Measurements from ENCODE around the gene TMEFF1.

- TF ChIP-seq ARNTL (CRISPR knock-in tag; IDR thresholded peaks at IDR 0.05; ENCODE audit: borderline replicate concordance, low read depth) (no peak), ESRRG (CRISPR knock-in tag; IDR thresholded peaks at IDR 0.05) (no peak), TSHZ2 (CRISPR knock-in tag; IDR thresholded peaks at IDR 0.05) (no peak), ZFP3 (CRISPR knock-in tag; IDR thresholded peaks at IDR 0.05) (no peak), TOX (CRISPR knock-in tag; IDR thresholded peaks at IDR 0.05; ENCODE audit: borderline replicate concordance) (no peak), ZFP30 (CRISPR knock-in tag; IDR thresholded peaks at IDR 0.05) (no peak), ZNF70 (CRISPR knock-in tag; IDR thresholded peaks at IDR 0.05) (no peak), CREB5 (CRISPR knock-in tag; IDR thresholded peaks at IDR 0.05; ENCODE audit: low read depth) (no peak), BACH2 (CRISPR knock-in tag; IDR thresholded peaks at IDR 0.05; ENCODE audit: borderline replicate concordance) (no peak), ZNF8 (CRISPR knock-in tag; IDR thresholded peaks at IDR 0.05) (no peak), RARB (CRISPR knock-in tag; IDR thresholded peaks at IDR 0.05) (no peak)
- TF ChIP-seq, protein P1, sequence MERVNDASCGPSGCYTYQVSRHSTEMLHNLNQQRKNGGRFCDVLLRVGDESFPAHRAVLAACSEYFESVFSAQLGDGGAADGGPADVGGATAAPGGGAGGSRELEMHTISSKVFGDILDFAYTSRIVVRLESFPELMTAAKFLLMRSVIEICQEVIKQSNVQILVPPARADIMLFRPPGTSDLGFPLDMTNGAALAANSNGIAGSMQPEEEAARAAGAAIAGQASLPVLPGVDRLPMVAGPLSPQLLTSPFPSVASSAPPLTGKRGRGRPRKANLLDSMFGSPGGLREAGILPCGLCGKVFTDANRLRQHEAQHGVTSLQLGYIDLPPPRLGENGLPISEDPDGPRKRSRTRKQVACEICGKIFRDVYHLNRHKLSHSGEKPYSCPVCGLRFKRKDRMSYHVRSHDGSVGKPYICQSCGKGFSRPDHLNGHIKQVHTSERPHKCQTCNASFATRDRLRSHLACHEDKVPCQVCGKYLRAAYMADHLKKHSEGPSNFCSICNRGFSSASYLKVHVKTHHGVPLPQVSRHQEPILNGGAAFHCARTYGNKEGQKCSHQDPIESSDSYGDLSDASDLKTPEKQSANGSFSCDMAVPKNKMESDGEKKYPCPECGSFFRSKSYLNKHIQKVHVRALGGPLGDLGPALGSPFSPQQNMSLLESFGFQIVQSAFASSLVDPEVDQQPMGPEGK (CRISPR knock-in tag; IDR thresholded peaks at IDR 0.05; ENCODE audit: borderline replicate concordance): no peak
- TF ChIP-seq, protein P2, sequence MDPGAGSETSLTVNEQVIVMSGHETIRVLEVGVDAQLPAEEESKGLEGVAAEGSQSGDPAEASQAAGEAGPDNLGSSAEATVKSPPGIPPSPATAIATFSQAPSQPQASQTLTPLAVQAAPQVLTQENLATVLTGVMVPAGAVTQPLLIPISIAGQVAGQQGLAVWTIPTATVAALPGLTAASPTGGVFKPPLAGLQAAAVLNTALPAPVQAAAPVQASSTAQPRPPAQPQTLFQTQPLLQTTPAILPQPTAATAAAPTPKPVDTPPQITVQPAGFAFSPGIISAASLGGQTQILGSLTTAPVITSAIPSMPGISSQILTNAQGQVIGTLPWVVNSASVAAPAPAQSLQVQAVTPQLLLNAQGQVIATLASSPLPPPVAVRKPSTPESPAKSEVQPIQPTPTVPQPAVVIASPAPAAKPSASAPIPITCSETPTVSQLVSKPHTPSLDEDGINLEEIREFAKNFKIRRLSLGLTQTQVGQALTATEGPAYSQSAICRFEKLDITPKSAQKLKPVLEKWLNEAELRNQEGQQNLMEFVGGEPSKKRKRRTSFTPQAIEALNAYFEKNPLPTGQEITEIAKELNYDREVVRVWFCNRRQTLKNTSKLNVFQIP (CRISPR knock-in tag; IDR thresholded peaks at IDR 0.05; ENCODE audit: borderline replicate concordance, low read depth): no peak
Observed at GRCh38 chr9:100448266-100448665, 24.7 kb upstream of the TMEFF1 start.

Data from SK-N-SH treated with all-trans-retinoic acid at 6 μM for 48 hours (cell line).